Daoy (cell line): ENCODE measurements around the gene MIPOL1. TPM values are rescaled to one million over a fixed set of nuclear protein-coding genes. Genes with fewer than 3 reads are reported as not detected.
"Not testable (repeated sequence)": the region's sequence is repeated elsewhere in the genome, so short reads cannot be mapped to it uniquely, and the experiment has no call there.

Experiments
- DNase-seq: peaks from one replicate; pipeline ENCODE4 v3.0.0-alpha.2; 2015; ENCODE audit warnings: low read depth
- total RNA-seq: library from RNA; depleted of rRNA; stranded (reverse); fragments of >200 nt; shearing (Covaris generic); gene quantifications from 2 replicates; pipeline ENCODE4 v1.2.3, GENCODE V29; 2014

Gene MIPOL1
- total RNA-seq, 1 experiment from 2014 or later, result 16.0 TPM

DNA sequence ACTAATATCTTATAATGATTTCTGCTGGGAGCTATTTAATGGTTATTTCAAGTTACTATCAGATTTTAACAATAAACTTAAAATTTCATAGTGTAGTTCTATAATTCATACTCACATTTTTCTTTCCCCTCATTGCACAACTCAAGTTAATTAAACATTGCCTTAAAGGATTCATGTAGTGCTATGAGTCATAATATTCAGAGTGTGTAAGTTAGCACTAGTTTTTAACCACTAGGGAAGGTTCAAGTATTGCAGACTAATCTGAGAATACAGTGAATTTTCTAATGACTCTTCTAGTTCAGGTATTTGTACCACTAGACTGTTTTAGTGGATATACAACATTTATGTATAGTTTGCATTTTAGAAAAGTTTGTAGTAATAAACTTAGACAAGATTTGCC is 347.4 kb downstream of the MIPOL1 start:
- DNase-seq, result no peak

DNA sequence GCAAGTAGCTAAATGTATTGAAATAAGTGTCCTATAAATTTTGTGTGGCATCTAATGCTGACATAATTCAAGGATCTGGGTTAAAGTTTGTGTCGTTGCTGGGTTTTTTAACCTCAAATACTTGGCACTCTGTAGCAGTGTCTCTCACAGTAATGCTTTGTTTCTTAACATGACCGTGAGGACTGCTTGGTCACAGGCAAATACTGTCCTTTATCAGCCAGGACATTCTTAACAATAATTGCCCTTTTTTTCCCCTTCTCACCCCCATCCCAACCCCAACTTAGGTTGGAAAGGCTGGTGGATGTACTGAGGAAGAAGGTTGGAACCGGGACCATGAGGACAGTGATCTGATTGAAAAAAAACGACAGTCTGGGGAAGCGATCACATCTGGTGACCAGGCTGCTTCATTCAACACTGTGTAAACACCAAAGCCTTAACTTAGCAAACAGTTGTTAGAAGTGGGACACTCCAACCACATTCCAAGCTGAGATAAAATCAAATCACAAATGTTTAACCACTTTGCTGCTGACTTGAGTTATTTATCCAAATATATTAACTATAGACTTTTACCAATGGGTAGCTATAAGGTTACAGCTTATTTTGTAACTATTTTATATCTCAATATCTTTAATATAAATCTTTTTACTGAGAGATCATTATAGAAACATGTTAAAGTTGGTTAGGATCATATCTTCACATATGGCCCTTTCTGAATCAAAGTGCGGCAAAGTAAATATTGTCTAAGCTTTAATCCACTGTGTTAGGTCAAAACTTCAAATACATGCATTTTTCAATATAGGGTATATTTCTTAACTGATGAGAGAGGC is 349.1 kb downstream of the MIPOL1 start:
- peak; percentile 51 for DNase-seq

DNA sequence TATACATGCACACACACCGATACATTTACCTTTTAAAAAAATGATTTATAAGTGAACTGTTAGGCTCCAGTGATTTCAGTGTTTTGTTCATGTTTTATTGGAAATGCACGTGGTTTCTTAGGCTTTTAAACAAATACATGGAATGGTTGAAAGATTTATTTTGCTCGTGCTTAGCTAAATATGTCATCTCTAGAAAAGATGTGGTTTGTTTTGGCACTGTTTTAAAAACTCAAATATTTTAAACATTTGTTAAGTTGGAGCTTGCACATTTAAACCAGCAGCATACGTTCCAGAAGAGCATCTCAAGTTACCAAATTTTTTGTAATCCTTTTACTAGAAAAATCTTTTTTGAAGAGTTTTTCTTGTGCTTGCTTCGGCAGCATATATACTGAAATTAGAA is 352.8 kb downstream of the MIPOL1 start:
- no peak for DNase-seq

DNA sequence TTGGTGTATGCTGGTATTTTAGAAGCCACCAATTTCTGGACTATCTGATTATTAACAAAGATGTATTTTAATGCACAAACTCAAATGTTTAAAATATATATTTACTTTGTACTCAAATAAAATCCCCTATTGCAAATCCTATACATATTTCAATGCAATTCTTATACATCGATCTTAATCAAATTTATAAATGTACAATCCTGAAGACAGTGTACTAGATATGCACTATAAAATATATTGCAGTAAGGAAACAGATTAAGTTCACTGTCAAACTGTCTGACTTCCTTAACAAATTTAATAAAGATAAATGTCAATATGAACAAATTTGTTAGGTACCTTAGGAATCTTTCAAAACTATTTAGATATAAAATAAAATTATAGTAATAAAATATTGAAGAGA is 353.4 kb downstream of the MIPOL1 start:
- no peak for DNase-seq

DNA sequence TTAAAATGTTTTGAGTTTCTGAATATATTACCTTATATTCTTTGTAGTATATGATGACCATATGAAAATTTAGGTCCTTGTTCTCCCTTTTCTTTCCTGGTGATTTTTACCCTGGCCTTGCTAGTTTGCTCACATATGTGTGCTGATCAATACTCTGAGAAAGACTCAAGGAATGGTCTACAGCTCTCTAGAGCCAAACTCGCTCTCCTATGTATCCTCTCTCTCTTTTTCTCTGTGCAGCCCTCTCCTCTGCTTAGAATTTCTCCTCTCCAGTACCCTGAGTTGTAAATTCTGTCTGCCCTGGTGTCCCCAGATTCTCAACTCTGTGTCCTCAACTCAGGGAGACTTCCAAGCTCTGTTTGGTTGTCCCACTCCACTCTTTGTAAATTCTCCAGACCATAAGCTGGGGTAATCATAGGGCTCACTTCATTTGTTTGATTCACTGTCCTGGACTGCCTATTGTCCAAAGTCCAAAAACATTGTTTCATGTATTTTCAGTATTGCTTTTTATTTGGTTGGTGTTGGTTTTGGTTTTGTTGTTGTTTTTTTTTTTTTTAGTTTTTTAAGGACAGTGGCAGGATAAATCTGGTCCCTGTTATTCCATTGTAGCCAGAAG is 356.3 kb downstream of the MIPOL1 start:
- no peak for DNase-seq

DNA sequence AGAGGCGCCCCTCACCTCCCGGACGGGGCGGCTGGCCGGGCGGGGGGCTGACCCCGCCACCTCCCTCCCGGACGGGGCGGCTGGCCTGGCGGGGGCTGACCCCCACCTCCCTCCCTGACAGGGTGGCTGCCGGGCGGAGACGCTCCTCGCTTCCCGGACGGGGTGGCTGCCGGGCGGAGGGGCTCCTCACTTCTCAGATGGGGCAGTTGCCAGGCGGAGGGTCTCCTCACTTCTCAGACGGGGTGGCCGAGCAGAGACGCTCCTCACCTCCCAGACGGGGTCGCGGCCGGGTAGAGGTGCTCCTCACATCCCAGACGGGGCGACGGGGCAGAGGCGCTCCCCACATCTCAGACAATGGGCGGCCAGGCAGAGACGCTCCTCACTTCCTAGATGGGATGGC is 357.9 kb downstream of the MIPOL1 start:
- not testable (repeated sequence) for DNase-seq

DNA sequence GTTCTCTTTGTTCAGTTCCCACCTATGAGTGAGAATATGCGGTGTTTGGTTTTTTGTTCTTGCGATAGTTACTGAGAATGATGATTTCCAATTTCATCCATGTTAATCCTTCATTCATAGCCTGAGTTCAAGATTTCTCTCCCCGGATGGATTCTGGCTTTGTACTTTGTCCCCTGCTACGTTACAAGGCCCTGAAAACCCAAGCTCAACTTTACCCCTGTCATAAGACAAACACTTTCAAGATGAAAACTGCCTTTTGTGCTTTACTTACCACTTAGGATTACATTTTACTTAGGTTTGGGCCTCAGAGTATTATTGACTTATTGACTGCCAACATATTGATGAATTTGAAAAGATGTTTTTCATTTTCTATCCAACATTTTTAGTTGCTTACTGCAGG is 361.0 kb downstream of the MIPOL1 start:
- no peak for DNase-seq

DNA sequence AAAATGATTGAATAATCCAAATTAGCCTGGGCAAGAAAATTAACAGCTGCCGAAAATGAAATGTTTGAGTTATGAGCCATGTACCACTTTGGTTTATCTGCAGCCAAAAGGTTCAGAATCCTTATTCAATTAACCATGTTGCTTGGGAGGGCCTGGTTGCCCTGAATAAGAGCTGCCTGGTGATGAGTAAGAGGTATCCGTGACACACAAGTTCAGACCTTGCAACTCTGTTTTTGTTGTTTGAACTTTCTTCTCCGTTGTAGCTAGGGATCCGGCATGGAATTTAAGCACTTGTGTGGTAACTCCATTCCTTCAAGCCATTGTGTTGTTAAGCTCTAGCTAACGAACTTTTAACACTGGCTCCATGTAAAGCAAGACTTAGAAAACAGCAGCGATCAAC is 361.6 kb downstream of the MIPOL1 start:
- DNase-seq, result peak; percentile 71

DNA sequence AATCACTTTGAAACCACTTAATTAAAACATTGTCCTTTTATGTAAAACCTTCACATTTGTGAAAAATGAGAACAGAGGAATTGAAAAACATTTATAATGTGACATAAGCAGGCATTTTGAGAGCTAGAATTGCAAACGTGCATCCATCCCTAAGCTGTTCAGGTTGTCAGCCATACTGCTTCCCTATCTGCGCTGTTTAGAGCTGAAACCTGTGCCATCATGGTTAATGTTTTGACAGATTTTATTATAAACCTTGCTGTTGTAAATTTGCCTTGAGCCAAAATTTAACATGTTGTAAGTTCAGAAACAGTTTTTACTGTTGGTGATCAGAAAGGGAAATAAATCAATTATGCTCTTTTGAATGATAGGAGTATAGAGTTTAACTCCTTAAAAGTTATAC is 365.5 kb downstream of the MIPOL1 start:
- no peak for DNase-seq

DNA sequence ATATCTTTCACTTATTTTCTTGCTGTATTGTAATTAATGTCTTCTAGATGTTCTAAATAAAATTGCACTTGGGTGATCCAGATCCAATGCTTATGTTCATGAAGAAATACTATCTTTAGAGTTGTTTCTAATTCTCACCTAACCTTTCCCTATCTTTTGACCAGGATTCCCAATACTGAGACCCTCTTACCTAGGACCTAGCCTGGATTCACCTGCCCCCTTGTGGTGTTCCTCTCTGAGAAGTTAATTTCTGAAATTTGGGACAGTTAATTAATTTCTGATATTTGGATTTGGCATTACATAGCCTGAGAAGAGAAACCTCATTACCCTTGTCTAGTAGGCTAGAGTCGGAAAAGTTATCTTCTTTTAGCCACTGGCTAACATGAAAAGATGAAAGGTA is 367.8 kb downstream of the MIPOL1 start:
- DNase-seq, result no peak

DNA sequence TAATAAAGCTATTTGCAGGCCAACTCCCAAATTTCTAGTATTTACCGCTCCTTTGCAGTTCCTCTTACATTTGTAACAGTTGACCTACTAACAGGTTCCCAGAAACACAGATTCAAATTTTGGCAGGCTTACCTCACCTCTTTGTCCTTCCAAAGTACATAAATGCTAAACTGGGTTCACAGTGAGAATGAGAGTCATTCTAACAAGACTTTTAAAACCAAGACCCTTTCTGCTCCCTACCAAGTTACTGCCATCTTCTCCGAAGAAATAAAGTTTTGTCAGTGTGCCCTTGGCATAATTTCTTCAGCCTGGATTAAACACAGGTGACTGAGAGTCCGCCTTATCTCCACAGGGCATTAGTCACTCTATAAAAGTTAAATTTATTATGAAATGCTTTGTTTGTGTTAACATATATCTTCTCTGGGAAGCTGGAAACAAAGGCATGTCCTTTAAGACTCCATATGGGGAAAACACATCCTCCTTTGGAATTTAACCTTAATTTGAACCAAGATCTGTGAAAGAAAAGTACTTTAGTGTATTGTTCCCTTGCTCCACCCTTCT is 369.2 kb downstream of the MIPOL1 start:
- DNase-seq, result peak; percentile 28

DNA sequence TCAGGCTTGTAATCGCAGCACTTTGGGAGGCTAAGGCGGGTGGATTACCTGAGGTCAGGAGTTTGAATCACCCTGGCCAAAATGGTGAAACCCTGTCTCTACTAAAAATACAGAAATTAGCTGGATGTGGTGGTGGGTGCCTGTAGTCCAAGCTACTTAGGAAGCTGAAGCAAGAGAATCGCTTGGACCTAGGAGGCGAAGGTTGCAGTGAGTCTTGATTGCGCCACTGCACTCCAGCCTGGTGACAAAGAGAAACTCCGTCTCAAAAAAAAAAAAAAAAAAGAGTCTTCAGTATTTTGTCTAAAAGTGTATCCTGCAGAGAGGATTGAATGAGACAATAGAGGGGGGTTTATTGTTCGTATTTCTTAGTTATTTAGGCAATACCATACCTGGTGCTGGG is 372.0 kb downstream of the MIPOL1 start:
- no peak for DNase-seq

DNA sequence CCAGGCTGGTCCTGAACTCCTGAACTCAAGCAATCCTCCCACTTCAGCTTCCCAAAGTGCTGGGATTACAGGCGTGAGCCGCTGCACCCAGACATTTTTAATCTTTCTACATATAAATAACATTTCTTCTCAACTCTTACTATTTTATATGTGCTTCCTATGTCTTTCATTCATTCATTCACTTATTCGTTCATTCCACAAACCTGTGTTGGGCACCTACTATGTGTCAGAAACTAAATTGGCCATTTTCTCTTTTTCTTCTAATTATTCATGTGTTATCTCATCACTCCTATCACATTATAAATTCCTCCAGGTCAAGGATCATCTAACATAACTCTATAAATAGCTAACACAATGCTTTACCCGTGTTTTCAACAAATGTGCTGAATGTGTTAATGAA is 373.7 kb downstream of the MIPOL1 start:
- DNase-seq, result no peak

DNA sequence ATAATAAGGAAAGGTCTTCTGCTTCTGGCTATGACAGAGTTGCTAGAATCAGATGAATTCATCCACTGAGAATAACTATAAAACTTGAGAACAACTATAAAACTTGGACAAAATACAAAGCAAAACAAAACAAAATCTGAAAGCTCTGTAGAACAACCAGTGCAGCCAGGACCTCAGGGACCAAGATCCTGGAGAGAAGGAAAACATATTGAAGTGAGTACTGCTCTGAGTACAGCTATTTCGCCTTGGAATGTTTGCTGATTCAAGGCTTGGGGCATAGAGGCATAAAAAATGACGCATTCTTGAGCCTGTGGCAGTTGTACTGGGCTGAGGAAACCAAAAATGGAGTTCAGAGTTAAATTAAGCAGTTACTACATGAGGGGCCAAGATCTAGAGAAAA is 375.6 kb downstream of the MIPOL1 start:
- no peak for DNase-seq

DNA sequence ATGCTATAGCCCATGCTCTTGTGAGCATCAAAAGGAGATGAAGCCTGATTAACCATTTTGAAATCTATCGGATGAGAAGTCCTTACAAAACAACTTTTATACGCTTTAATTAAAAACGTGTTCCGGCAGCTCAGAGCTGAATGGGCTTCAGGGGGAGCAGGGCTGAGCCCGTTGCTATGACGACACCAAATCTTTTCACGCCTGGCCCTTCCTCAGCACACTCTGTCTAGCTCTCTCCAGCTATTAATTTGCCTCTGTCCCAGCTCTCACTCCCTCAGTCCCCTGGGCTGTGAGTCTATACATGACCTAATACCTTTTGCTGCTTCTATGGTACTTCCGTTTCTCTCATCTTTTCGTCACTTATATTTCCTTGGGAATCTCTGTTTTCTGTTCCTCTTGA is 381.5 kb downstream of the MIPOL1 start:
- DNase-seq, result peak; percentile 24

DNA sequence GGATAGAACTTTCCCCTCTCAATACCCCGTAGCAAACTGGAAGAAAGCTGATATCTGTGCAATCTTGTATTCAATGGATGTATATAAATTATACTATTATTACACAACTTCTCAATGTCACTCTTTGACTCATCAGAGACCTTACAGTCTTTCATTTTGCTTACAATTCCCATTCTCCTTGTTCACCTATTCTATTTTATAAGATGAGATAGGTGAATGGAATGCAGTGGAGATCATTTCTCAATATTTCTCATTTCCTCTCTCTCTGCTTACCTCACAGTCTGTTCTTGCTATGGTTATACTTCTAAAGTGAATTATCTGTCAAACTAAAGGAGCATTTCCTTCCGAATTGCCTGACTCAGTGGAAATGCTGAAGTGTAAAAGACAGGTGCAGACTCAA is 382.4 kb downstream of the MIPOL1 start:
- DNase-seq, result peak; percentile 18

DNA sequence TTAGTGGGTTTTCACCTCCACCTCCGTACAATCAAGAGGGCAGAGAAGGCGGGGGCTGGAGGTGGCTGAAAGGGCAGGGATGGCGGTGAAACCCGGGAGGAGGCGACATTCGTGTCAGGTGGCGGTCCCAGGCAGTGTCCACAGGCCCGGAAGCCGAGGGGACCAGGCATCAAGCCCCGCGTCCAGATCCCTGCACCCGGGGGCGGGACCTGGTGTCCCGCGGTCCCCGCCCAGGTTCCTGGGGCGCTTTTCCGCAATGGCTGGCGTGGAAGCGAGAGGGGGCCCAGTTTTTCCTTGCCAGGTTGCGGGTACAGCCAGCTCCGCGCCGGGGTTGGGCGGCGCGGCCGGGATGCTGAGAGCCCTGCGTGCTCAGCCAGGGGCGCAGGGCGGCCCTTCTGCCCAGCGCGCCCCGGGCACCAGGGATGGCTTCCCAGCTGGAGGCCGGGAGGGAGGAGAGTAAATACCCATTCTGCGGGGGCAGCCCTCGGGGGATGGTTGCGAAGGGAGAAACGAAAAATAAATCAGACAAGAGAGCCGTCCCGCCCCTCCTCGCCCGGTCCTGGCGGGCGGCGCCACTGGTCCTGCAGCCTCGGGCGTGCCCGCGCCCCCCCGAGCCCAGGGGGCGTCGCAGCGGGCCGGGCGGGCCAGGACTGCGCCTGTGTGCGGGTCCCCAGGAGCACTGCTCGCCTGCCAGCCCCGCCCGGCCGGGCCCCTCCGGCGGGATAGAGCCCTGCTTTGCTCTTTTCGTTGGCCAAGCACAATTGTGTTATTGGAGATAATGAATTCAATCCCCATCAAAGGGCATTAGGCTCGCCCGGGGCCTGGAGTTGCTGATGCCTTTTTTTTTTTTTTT is 385.8 kb downstream of the MIPOL1 start:
- peak; percentile 59 for DNase-seq

DNA sequence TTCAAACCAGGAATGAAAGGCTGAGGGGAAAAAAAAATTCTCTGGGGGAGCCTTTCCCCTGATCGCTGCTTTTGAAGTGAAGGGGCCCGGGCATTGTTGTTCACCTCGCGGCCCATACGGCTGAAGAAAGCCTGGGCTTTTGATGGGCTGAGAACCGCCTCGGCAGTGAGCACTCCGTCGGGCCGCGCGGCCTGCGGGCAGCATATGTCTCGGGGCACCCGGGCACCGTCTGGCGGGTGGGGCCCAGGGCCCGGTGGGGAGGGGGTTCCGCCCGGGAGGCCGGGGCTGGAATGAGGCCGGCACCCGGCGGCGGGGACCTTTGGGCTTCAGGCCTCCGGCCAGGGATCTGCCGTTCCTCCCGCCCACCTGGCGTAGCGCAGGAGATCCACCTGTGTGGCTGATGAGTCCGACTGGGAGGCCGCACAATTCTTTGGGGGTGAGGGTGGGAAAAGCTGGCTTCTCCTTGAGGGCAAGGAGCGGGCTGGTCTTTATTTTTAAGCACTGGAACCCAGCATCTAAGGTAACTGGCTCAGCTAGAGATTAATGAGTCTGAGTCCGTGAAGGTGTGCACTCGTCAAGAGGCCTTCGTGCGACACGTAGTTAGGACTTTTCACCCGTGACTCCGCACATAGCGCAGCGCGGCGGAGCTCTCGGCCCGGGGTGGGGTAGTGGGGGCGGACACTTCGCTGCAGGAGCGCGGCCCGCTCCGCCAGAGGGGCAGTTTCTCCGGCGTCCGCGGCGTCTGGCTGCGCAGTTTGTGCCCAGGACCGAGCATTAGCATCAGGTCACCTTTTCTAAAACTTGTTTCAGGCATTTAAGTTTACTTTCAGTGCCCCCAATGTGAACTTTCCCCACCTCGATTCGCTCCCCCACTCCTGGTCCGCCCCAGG is 386.7 kb downstream of the MIPOL1 start:
- peak; percentile 45 for DNase-seq

DNA sequence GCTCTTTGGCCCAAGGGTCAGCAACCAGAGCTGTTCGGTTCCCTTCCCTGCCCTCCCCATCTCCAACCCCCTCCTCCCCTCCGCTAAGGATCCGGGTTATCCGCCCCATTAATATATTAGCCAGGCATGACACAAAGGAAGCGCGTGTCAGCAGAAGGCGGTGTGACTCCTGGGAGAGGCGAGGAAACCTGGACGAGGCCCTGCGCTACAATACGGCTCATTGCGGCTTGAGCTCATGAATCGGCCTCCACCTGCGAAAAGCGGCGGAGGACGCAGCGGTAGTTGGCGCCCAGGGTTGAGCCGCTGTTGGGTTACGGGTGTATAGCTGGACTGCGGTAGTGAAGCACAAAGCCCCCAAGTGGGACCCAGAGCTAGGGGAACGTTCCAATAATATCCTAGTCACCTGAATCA is 387.4 kb downstream of the MIPOL1 start:
- DNase-seq, result peak; percentile 72

DNA sequence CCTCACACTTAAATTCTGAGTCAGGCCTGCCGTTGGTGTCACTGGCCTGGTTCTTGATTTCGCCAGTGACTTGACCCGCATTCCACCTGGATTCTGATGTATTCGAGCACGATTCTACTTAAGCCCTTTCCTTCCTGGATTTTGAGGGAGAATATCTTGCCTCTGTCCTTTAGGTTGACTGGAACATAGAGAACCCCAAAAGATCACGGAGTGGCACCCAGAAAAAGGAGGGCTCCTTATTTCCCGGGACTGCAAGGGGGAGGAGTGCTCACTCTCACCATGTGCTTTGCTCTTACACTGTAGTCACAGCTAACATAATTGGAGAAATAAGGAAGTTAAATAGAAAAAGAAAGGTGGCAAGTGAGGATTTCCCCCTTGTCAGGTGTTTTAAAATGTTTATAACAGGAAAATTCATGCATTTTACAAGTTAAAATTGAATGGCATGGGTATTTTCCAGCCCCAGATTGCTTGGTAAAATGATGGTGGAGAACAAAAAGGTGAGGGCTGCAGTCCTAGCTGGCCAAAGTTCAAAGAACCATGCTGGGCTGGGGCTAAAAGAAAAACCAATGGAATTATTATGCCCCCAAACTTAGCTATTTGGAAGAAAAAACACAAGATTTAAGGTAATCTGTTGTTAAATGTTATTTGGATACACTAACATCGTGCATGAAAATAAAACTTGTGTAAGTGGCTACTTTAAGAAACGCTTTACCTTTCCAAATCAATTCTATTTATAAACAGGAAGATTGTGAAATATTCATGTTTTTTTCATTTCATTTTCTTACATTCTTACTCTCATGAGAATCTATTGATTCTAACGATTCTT is 388.4 kb downstream of the MIPOL1 start:
- peak; percentile 54 for DNase-seq
